Keratinocyte (primary cell): ENCODE measurements around the gene MGAT2. TPM values are rescaled to one million over a fixed set of nuclear protein-coding genes. Genes with fewer than 3 reads are reported as not detected.
A peak's percentile ranks its signal among the peaks of the same experiment; 100 is the strongest.

Experiments used
- DNase-seq: peaks from one replicate; pipeline ENCODE4 v3.0.0-alpha.2; 2011; ENCODE audit warnings: low read depth, missing footprints, low spot score
- FAIRE-seq: peaks from 2 replicates; lab custom pipeline; 2011; peaks lifted over from hg19 to GRCh38; lab: Jason Lieb, UNC
- H2AFZ ChIP-seq: 2 replicates; pipeline ENCODE4 v1.6.0; 2012; ENCODE audit warnings: low read length, control low read depth, inconsistent platforms; ENCODE audit not compliant: control insufficient read depth
- H3K27ac ChIP-seq: 2 replicates; pipeline ENCODE4 v1.5.1; 2011; ENCODE audit warnings: low read length; ENCODE audit not compliant: control insufficient read depth, insufficient read depth
- H3K27me3 ChIP-seq: 3 replicates; pipeline ENCODE4 v1.6.0; 2011; ENCODE audit warnings: low read length; ENCODE audit not compliant: control insufficient read depth, insufficient read depth; ENCODE audit errors: extremely low read depth
- H3K36me3 ChIP-seq, 2 experiments: 2 replicates in 1 of 2; 3 replicates in 1 of 2; pipeline ENCODE4 v1.5.1; 2011; ENCODE audit warnings: low read length in 2 of 2, mild to moderate bottlenecking in 1 of 2; ENCODE audit not compliant: control insufficient read depth in 2 of 2, insufficient read depth in 2 of 2; ENCODE audit errors: extremely low read depth in 1 of 2
- H3K4me1 ChIP-seq: 3 replicates; pipeline ENCODE4 v1.5.1; 2011; ENCODE audit warnings: low read length; ENCODE audit not compliant: control insufficient read depth, insufficient read depth; ENCODE audit errors: extremely low read depth
- H3K4me2 ChIP-seq: 3 replicates; pipeline ENCODE4 v1.6.0; 2011; ENCODE audit warnings: low read depth, low read length; ENCODE audit not compliant: control insufficient read depth, insufficient read depth; ENCODE audit errors: extremely low read depth
- H3K4me3 ChIP-seq, 3 experiments: fragments of 200-600 bp in 1 of 3; sonication (generic) in 1 of 3; 2 replicates in 2 of 3; 3 replicates in 1 of 3; pipeline ENCODE4 v1.5.1; 2011 to 2016; ENCODE audit warnings: low read length in 3 of 3, mild to moderate bottlenecking in 3 of 3, control low read depth in 2 of 3, inconsistent platforms in 1 of 3, low read depth in 1 of 3, mixed read lengths in 1 of 3, mixed run types in 1 of 3, moderate library complexity in 1 of 3; ENCODE audit not compliant: control insufficient read depth in 2 of 3, insufficient read depth in 2 of 3; ENCODE audit errors: extremely low read depth in 1 of 3
- H3K79me2 ChIP-seq: 2 replicates; pipeline ENCODE4 v1.6.0; 2012; ENCODE audit warnings: low read length; ENCODE audit not compliant: control insufficient read depth, insufficient read depth
- H3K9ac ChIP-seq: 3 replicates; pipeline ENCODE4 v1.6.0; 2011; ENCODE audit warnings: low read length; ENCODE audit not compliant: control insufficient read depth, insufficient read depth; ENCODE audit errors: extremely low read depth
- H3K9me1 ChIP-seq: 3 replicates; pipeline ENCODE4 v1.6.0; 2011; ENCODE audit warnings: low read length; ENCODE audit not compliant: control insufficient read depth, insufficient read depth; ENCODE audit errors: extremely low read depth
- H3K9me3 ChIP-seq: 2 replicates; pipeline ENCODE4 v1.5.1; 2012; ENCODE audit warnings: low read depth, low read length; ENCODE audit not compliant: control insufficient read depth
- H4K20me1 ChIP-seq: 3 replicates; pipeline ENCODE4 v1.6.0; 2011; ENCODE audit warnings: low read length; ENCODE audit not compliant: control insufficient read depth, insufficient read depth; ENCODE audit errors: extremely low read depth
- CTCF ChIP-seq, 3 experiments: IDR thresholded peaks in 1 of 3; conservative IDR thresholded peaks in 1 of 3; optimal IDR thresholded peaks in 1 of 3; 2 replicates in 2 of 3; 3 replicates in 1 of 3; pipeline versions ENCODE3 to v1.5.1; 2011; ENCODE audit warnings: low read length in 3 of 3, mild to moderate bottlenecking in 3 of 3, moderate library complexity in 2 of 3, control low read depth in 1 of 3, inconsistent platforms in 1 of 3; ENCODE audit not compliant: insufficient read depth in 2 of 3; ENCODE audit errors: extremely low read depth in 1 of 3
- EZH2 ChIP-seq: IDR thresholded peaks from one replicate; pipeline ENCODE4 v1.6.1; 2012; ENCODE audit warnings: inconsistent platforms, mild to moderate bottlenecking, low read length, moderate library complexity
- dilution Hi-C: fragments of 300-500 bp; cut with MboI; formaldehyde crosslinking; loops from one replicate; pipeline ENCODE4 v1.7.0; 2020; ENCODE audit warnings: low sequenced_read_pairs; ENCODE audit not compliant: extremely low pct_ligation_motif_present
- polyA plus RNA-seq, 5 experiments: library from polyadenylated mRNA; depleted of rRNA in 3 of 5; stranded (reverse) in 3 of 5; stranded (forward) in 1 of 5; unstranded in 1 of 5; fragments of >200 nt; gene quantifications; 1 replicate in 1 of 5; 2 replicates in 3 of 5; 3 replicates in 1 of 5; pipeline versions ENCODE4 v1.2.1 to v1.2.3, GENCODE V29; 2011 to 2012; ENCODE audit warnings: missing spikeins in 2 of 5, low read depth in 1 of 5, low replicate concordance in 1 of 5

The MGAT2 gene
- polyA plus RNA-seq, 1 donor (not counting 4 experiments of a cell fraction or from before 2014, with no cell fraction given), result 24.0 TPM

DNA sequence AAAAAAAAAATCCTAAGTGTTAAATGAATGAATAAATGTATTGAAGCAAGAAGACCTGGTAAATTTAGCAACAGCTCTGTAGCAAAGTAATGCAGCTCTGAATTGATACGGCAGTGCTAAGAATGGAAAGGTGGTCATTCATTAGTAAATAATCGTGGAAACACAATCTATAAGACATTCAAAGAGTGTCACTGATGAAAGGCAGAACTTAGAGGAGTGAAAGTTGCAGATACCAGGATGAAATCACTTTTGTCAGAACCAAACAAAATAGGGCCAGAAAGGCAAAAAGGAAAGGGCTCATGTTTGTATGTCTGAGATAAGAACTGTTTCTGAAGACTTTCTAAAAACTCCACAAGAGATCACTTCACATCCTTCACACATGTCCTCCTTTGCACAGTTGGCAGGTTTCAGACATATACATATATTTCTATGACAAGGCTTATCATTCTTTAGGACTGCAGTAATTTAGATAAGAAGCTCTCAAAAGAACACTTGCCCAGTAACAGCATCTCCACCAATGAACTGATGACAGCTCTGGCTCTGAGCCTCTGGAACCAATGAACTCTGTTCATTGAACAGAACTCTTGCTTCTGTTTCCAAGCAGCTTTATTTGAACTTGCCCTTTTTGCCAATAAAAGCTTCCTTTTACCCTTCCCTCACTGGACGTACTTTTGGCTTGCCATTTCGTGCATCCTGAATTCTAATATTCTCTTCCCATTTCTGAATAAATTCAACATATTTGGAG lies 26.1 kb upstream of the MGAT2 start:
- Histone ChIP-seq H3K9ac (no peak overlapping the region), H3K36me3 (no peaks in the 10 kb centered on the region), H3K4me3 (no peak overlapping the region), H3K4me2 (no peak overlapping the region), H2AFZ (no peak overlapping the region), H3K9me3 (no peaks in the 10 kb centered on the region), H3K27me3 (no peaks in the 10 kb centered on the region), H3K27ac (no peak overlapping the region), H3K4me1 (peaks cover 4% of the 10 kb centered on the region), H3K9me1 (no peaks in the 10 kb centered on the region), H3K79me2 (peaks cover 17% of the 10 kb centered on the region), H4K20me1 (no peaks in the 10 kb centered on the region)
- TF ChIP-seq EZH2, result no peak
- TF ChIP-seq CTCF (optimal IDR thresholded peaks at IDR 0.05 in 1 of 3, IDR thresholded peaks at IDR 0.05 in 1 of 3, conservative IDR thresholded peaks at IDR 0.05 in 1 of 3; ENCODE audit: extremely low read depth in 1 of 3, insufficient read depth in 2 of 3, low read length in 3 of 3), result no peak
- DNase-seq, result no peak
- dilution Hi-C loops, result no loop called here
- no peak for FAIRE-seq

DNA sequence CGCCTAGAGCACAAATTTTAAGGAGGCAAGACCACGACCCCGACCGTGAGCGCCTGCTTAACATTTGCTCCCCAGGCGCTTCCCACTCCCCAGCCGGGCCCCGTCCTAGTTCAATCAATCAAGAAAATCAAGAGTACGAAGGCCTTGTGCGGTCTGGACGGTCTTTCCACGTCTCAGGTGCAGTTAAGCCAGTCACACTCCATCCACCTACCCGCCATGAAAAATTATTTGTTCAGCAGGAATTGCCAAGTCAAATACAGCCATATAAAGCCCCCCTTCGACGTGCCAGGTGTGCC lies 22.5 kb upstream of the MGAT2 start:
- Histone ChIP-seq H3K79me2 (peaks cover 24% of the 10 kb centered on the region), H3K4me2 (peak overlapping the region; percentile 86), H3K9me1 (no peaks in the 10 kb centered on the region), H3K27ac (peak overlapping the region; percentile 95), H3K4me1 (peaks cover 4% of the 10 kb centered on the region), H4K20me1 (no peaks in the 10 kb centered on the region), H3K36me3 (peaks cover 2 to 3% of the 10 kb centered on the region in 2 experiments), H3K4me3 (peak overlapping the region; percentile 82 to 92 (median 90)), H3K9me3 (no peaks in the 10 kb centered on the region), H3K9ac (peak overlapping the region; percentile 95), H2AFZ (peak overlapping the region; percentile 96), H3K27me3 (no peaks in the 10 kb centered on the region)
- FAIRE-seq (no peak), DNase-seq (no peak)
- dilution Hi-C loops, result no loop called here
- TF ChIP-seq CTCF (optimal IDR thresholded peaks at IDR 0.05 in 1 of 3, IDR thresholded peaks at IDR 0.05 in 1 of 3, conservative IDR thresholded peaks at IDR 0.05 in 1 of 3; ENCODE audit: extremely low read depth in 1 of 3, insufficient read depth in 2 of 3, low read length in 3 of 3), result no peak
- no peak for TF ChIP-seq EZH2
